Measurements from ENCODE around the gene NDNF.

NDNF gene

DNA sequence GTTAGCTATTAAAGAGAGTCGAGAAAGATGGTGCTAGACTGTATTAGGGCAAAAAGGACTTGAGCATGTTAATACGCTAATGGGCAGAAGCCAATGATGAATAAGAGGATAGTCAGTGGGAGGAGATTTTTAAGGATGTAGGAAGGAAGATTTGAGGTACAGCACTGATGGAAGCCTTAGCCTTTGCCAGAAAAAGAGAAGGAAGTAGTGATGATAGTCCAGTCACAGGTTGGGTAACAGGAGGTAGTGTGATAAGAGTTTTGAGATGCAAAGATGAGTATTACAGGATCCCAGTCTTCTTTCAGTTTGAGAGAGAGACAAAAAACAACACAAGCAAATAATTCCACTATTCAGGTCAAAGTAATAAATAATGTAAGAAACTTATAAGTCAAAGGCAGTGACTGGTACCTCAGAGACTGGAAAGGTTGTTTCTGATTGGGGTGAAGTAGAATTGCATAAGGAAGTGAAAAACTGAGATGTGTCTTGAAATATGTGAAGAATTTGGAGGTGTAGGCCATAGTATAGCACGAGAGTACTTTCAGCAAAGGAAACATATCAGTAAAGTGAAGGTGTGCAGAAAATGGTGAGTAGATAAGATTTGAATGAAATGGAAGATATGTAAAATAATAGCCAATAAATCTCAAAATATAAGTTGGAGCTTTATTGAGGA lies 22.1 kb upstream of the NDNF start:
- TF ChIP-seq, protein P1, sequence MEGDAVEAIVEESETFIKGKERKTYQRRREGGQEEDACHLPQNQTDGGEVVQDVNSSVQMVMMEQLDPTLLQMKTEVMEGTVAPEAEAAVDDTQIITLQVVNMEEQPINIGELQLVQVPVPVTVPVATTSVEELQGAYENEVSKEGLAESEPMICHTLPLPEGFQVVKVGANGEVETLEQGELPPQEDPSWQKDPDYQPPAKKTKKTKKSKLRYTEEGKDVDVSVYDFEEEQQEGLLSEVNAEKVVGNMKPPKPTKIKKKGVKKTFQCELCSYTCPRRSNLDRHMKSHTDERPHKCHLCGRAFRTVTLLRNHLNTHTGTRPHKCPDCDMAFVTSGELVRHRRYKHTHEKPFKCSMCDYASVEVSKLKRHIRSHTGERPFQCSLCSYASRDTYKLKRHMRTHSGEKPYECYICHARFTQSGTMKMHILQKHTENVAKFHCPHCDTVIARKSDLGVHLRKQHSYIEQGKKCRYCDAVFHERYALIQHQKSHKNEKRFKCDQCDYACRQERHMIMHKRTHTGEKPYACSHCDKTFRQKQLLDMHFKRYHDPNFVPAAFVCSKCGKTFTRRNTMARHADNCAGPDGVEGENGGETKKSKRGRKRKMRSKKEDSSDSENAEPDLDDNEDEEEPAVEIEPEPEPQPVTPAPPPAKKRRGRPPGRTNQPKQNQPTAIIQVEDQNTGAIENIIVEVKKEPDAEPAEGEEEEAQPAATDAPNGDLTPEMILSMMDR (IDR thresholded peaks at IDR 0.05; ENCODE audit: low read depth, low read length) = no peak
- H3K27ac ChIP-seq = no peak overlapping the region
- no peaks in the 10 kb centered on the region for H3K27me3 ChIP-seq (ENCODE audit: insufficient read depth, low read depth, severe bottlenecking)
- no peak overlapping the region for H3K4me3 ChIP-seq (ENCODE audit: low read depth, low read length)
- no peaks in the 10 kb centered on the region for H3K9me3 ChIP-seq (ENCODE audit: severe bottlenecking)
- no peak for DNase-seq
- no peaks in the 10 kb centered on the region for H3K36me3 ChIP-seq

DNA sequence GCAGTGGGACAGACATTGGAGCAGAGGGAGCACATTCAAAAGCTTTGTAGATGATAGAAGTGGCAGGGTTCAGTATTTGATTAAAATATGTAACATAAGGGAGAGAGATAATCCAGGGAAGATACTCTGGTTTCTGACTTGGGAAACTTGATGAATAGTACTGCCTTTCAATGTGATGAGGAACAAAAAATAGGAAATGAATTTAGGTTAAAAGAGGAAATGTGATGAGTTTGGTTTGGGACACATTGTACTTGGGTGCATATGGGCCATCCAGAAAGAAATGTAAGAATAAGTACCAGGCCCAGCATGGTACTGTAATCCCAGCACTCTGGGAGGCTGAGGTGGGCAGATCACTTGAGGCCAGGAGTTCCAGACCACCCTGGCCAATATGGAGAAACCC lies 20.9 kb upstream of the NDNF start:
- TF ChIP-seq, protein P1 (IDR thresholded peaks at IDR 0.05; ENCODE audit: low read depth, low read length) = no peak
- no peaks in the 10 kb centered on the region for H3K27me3 ChIP-seq (ENCODE audit: insufficient read depth, low read depth, severe bottlenecking)
- H3K27ac ChIP-seq = no peak overlapping the region
- no peak overlapping the region for H3K4me3 ChIP-seq (ENCODE audit: low read depth, low read length)
- DNase-seq = no peak
- H3K9me3 ChIP-seq (ENCODE audit: severe bottlenecking) = no peaks in the 10 kb centered on the region
- H3K36me3 ChIP-seq = no peaks in the 10 kb centered on the region

DNA sequence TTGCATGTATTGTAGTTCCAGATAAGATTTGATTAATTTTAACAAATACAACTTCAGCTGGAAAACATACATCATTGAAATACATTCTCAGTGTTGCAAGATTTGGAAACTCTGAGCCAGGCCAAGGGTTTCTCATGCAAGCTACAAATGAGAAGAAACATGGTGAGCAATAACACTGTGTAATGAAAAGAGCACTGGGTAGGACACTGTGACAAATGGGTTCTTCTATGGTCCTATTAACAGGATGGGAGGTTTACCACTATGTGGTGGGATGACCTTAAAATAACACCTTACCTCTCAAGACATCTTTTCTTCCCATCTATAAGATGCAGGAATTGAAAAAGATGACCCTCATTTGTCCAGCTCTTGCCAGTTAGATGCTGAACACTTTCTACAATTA lies 19.6 kb upstream of the NDNF start:
- H3K27ac ChIP-seq = no peak overlapping the region
- TF ChIP-seq, protein P1 (IDR thresholded peaks at IDR 0.05; ENCODE audit: low read depth, low read length) = no peak
- no peaks in the 10 kb centered on the region for H3K9me3 ChIP-seq (ENCODE audit: severe bottlenecking)

GRCh38 chr4:121088867-121089266 lies 16.5 kb upstream of the NDNF start:
- H3K4me3 ChIP-seq (ENCODE audit: low read depth, low read length) = no peak overlapping the region
- no peaks in the 10 kb centered on the region for H3K27me3 ChIP-seq (ENCODE audit: insufficient read depth, low read depth, severe bottlenecking)
- no peak for DNase-seq
- no peaks in the 10 kb centered on the region for H3K36me3 ChIP-seq
- no peak overlapping the region for H3K27ac ChIP-seq
- H3K9me3 ChIP-seq (ENCODE audit: severe bottlenecking) = no peaks in the 10 kb centered on the region
- TF ChIP-seq, protein P1 (IDR thresholded peaks at IDR 0.05; ENCODE audit: low read depth, low read length) = no peak

More for the DNA sequence above, 19.6 kb upstream of the NDNF start:
- Histone ChIP-seq H3K4me3 (ENCODE audit: low read depth, low read length) (no peak overlapping the region), H3K27me3 (ENCODE audit: insufficient read depth, low read depth, severe bottlenecking) (no peaks in the 10 kb centered on the region), H3K36me3 (no peaks in the 10 kb centered on the region)
- no peak for DNase-seq

GRCh38 chr4:121079376-121079775 lies 7.0 kb upstream of the NDNF start:
- Histone ChIP-seq H3K27ac (no peak overlapping the region), H3K4me3 (ENCODE audit: low read depth, low read length) (no peak overlapping the region), H3K27me3 (ENCODE audit: insufficient read depth, low read depth, severe bottlenecking) (no peaks in the 10 kb centered on the region), H3K9me3 (ENCODE audit: severe bottlenecking) (no peaks in the 10 kb centered on the region), H3K36me3 (no peaks in the 10 kb centered on the region)
- TF ChIP-seq, protein P1 (IDR thresholded peaks at IDR 0.05; ENCODE audit: low read depth, low read length) = no peak
- DNase-seq = no peak

- Histone ChIP-seq H3K27ac (no peak overlapping the region), H3K36me3 (no peaks in the 10 kb centered on the region), H3K27me3 (ENCODE audit: insufficient read depth, low read depth, severe bottlenecking) (peaks cover 2% of the 10 kb centered on the region), H3K4me3 (ENCODE audit: low read depth, low read length) (no peak overlapping the region), H3K9me3 (ENCODE audit: severe bottlenecking) (peaks cover 3% of the 10 kb centered on the region)
- TF ChIP-seq, protein P1 (IDR thresholded peaks at IDR 0.05; ENCODE audit: low read depth, low read length) = no peak
- DNase-seq = no peak
Measured at GRCh38 chr4:121077496-121077895, 5.2 kb upstream of the NDNF start.
